PFSK-1 (cell line): ENCODE data around the gene RBKS. TPM values are rescaled to one million over a fixed set of nuclear protein-coding genes. Genes with fewer than 3 reads are reported as not detected.

ENCODE experiments used
- FOXP2 ChIP-seq: optimal IDR thresholded peaks from 2 replicates; pipeline ENCODE3; 2011; ENCODE audit warnings: borderline replicate concordance, control low read depth, inconsistent platforms; ENCODE audit not compliant: insufficient read depth; ENCODE audit errors: extremely low read length, extremely low read depth
- POLR2AphosphoS5 ChIP-seq: IDR thresholded peaks from 2 replicates; pipeline ENCODE4 v1.6.1; 2012; ENCODE audit warnings: low read depth, mild to moderate bottlenecking, control low read depth, low read length, moderate library complexity
- REST ChIP-seq, 2 experiments: IDR thresholded peaks; 2 replicates each; pipeline versions ENCODE4 v1.6.1 to v1.8.0; 2011 to 2012; ENCODE audit warnings: low read depth in 2 of 2, low read length in 2 of 2, control low read depth in 1 of 2, inconsistent platforms in 1 of 2, mild to moderate bottlenecking in 1 of 2, moderate library complexity in 1 of 2; ENCODE audit not compliant: insufficient read depth in 1 of 2
- SIN3A ChIP-seq: IDR thresholded peaks from 2 replicates; pipeline ENCODE4 v1.6.1; 2012; ENCODE audit warnings: mild to moderate bottlenecking, low read length, moderate library complexity, borderline replicate concordance; ENCODE audit not compliant: insufficient read depth
- TAF1 ChIP-seq: IDR thresholded peaks from 2 replicates; pipeline ENCODE4 v1.6.1; 2012; ENCODE audit warnings: low read length, control low read depth, borderline replicate concordance; ENCODE audit not compliant: insufficient read depth
- polyA plus RNA-seq: library from polyadenylated mRNA; unstranded; fragments of >200 nt; gene quantifications from one replicate; pipeline ENCODE4 v1.2.1, GENCODE V29; 2012; ENCODE audit warnings: low read depth, missing spikeins; ENCODE audit not compliant: insufficient read length

RBKS gene
- polyA plus RNA-seq, result 1.5 TPM

GRCh38 chr2:27890146-27890923 lies at the start of gene RBKS, which contains the start of gene BABAM2:
RBKS (minus strand) TSS chr2:27890387; CDS start chr2:27890345, 42 bp downstream.
BABAM2 (plus strand) TSS chr2:27890729; CDS start chr2:27894557, 3,828 bp downstream.
- peak; percentile 85; the same call in 1 of the 2 replicates for TF ChIP-seq SIN3A
- TF ChIP-seq TAF1, result peak; percentile 54; the same call in 1 of the 2 replicates
- TF ChIP-seq POLR2AphosphoS5, result peak; percentile 80; the same call in 1 of the 2 replicates
- TF ChIP-seq REST (IDR thresholded peaks at IDR 0.05; ENCODE audit: insufficient read depth in 1 of 2, low read depth in 2 of 2, low read length in 2 of 2), result peak in 1 of 2 experiments; percentile 56; a peak in 1 of 4 replicates
- peak; percentile 69 for TF ChIP-seq FOXP2

- TF ChIP-seq POLR2AphosphoS5 (no peak), FOXP2 (no peak), SIN3A (no peak), TAF1 (no peak), REST (IDR thresholded peaks at IDR 0.05; ENCODE audit: insufficient read depth in 1 of 2, low read depth in 2 of 2, low read length in 2 of 2) (no peak)
Measured at GRCh38 chr2:27935026-27935425, 44.8 kb upstream of the RBKS start.

GRCh38 chr2:27932396-27932795 lies 42.2 kb upstream of the RBKS start:
- TF ChIP-seq POLR2AphosphoS5, result no peak
- no peak for TF ChIP-seq SIN3A
- TF ChIP-seq TAF1, result no peak
- TF ChIP-seq FOXP2, result no peak
- no peak for TF ChIP-seq REST (IDR thresholded peaks at IDR 0.05; ENCODE audit: insufficient read depth in 1 of 2, low read depth in 2 of 2, low read length in 2 of 2)

- no peak for TF ChIP-seq TAF1
- TF ChIP-seq FOXP2, result no peak
- TF ChIP-seq SIN3A, result no peak
- TF ChIP-seq POLR2AphosphoS5, result no peak
- no peak for TF ChIP-seq REST (IDR thresholded peaks at IDR 0.05; ENCODE audit: insufficient read depth in 1 of 2, low read depth in 2 of 2, low read length in 2 of 2)
Measured at GRCh38 chr2:27931361-27931950, 41.3 kb upstream of the RBKS start.
